Measurements from ENCODE around the gene MCOLN1. TPM values are rescaled to one million over a fixed set of nuclear protein-coding genes. Genes with fewer than 3 reads are reported as not detected.
A peak's percentile ranks its signal among the peaks of the same experiment; 100 is the strongest.

MCOLN1 gene
- total and polyA plus RNA-seq, 8 donors, result 6.9 to 35.4 (median 10.3) TPM

DNA sequence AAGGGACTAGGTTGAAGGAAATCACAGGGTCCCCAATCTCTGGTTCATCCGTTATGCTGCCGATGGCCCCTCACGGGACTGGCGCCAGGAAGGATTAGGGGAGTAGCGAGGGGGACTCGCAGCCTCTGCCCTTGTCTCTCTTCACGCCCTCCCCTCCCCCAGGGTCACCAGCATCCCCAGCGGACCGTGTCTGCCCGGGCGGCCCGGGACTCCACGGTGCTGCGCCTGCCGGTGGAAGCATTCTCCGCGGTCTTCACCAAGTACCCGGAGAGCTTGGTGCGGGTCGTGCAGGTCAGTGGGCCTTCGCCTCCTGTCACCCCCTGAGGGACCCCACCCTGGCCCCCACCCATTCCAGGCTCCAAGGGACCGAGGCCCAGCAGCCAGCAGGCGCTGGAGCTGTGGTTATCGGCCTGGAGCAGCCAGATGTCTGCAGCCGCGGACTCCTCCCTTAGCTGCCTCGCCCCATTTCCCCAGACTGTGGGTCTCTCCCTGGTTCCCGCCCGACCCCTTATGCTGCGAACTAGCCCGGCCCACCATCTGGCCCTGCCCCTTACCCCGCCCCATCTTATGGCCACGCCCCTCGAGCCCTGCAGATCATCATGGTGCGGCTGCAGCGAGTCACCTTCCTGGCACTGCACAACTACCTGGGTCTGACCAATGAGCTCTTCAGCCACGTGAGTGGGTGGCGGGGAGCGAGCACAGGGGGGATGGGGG is 18.5 kb downstream of the MCOLN1 start:
- H3K36me3 ChIP-seq, result peaks cover 0 to 17% (median 5%) of the 10 kb centered on the region in 3 donors
- ATAC-seq, result no peak
- TF ChIP-seq, protein P1, sequence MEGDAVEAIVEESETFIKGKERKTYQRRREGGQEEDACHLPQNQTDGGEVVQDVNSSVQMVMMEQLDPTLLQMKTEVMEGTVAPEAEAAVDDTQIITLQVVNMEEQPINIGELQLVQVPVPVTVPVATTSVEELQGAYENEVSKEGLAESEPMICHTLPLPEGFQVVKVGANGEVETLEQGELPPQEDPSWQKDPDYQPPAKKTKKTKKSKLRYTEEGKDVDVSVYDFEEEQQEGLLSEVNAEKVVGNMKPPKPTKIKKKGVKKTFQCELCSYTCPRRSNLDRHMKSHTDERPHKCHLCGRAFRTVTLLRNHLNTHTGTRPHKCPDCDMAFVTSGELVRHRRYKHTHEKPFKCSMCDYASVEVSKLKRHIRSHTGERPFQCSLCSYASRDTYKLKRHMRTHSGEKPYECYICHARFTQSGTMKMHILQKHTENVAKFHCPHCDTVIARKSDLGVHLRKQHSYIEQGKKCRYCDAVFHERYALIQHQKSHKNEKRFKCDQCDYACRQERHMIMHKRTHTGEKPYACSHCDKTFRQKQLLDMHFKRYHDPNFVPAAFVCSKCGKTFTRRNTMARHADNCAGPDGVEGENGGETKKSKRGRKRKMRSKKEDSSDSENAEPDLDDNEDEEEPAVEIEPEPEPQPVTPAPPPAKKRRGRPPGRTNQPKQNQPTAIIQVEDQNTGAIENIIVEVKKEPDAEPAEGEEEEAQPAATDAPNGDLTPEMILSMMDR (IDR thresholded peaks at IDR 0.05), result no peak
- DNase-seq, result peak in 1 of 6 donors; percentile 30
- intact Hi-C loops (cut with DNase I), result loop anchor here in 1 of 3 donors (10.0 kb wide), 1 partner anchor 176 kb away; no protein-coding TSS in a partner anchor
- no peak overlapping the region for H3K27ac ChIP-seq
- WGBS, 2 donors, result 91 to 93% methylated on average over 36 to 39 of the region's 39 CpGs
- no peak overlapping the region for H3K4me3 ChIP-seq
- FAIRE-seq, result no peak
- no peaks in the 10 kb centered on the region for H3K9me3 ChIP-seq
- no peaks in the 10 kb centered on the region for H3K27me3 ChIP-seq
- H3K4me1 ChIP-seq, result peaks cover 0 to 5% (median 0%) of the 10 kb centered on the region in 3 donors

DNA sequence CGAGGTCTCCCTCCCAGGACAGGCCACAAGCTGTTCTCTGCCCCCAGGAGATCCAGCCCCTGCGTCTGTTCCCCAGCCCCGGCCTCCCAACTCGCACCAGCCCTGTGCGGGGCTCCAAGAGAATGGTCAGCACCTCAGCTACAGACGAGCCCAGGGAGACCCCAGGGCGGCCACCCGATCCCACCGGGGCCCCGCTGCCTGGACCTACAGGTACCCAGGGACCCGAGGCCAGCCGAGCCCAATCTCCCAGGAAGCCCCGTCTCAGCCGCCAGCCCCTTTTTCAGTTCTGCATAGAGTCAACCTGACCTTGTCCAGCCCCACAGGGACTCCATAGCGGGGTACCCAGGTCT is 19.0 kb downstream of the MCOLN1 start:
- Histone ChIP-seq H3K9me3 (no peaks in the 10 kb centered on the region), H3K4me1 (peaks cover 0 to under 1% (median 0%) of the 10 kb centered on the region in 3 donors), H3K27me3 (no peaks in the 10 kb centered on the region), H3K36me3 (peaks cover 0 to 17% (median 5%) of the 10 kb centered on the region in 3 donors), H3K27ac (no peak overlapping the region), H3K4me3 (no peak overlapping the region)
- ATAC-seq, result no peak
- DNase-seq, result no peak
- intact Hi-C loops (cut with DNase I), result loop anchor here in 1 of 3 donors (10.0 kb wide), 1 partner anchor 177 kb away; no protein-coding TSS in a partner anchor
- FAIRE-seq, result no peak
- 95 to 96% methylated on average over 15 of the region's 15 CpGs for WGBS, 2 donors
- TF ChIP-seq, protein P1 (IDR thresholded peaks at IDR 0.05), result no peak

DNA sequence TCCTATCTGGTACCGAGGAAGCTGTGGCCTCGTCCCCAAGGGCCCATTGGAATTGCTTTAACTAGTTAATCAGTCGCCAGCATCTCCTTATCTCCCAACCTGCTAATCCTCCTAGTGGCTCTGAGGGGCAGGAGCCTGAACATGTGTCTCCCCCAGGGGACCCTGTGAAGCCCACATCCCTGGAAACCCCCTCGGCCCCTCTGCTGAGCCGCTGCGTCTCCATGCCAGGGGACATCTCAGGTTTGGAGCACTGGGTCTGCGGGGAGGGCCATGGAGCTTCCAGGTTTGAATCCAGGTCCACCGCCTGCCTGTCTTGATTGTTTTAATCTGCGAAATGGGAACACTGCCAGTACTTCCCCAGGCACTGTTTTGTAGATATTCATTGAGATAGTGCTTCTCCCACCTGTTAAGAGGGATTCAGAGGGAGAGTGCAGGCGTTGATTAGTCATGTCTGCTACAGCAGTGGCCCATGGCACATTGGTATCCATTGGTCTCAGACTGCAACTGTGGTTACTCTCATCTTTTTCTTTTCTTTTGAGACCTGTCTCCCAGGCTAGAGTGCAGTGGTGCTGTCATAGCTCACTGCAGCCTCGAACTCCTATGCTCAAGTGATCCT is 19.5 kb downstream of the MCOLN1 start:
- peaks cover 0 to 17% (median 5%) of the 10 kb centered on the region in 3 donors for H3K36me3 ChIP-seq
- DNase-seq, result no peak
- no peak for ATAC-seq
- H3K9me3 ChIP-seq, result no peaks in the 10 kb centered on the region
- no peaks in the 10 kb centered on the region for H3K4me1 ChIP-seq
- H3K4me3 ChIP-seq, result no peak overlapping the region
- no peak for FAIRE-seq
- intact Hi-C loops (cut with DNase I), result loop anchor here in 1 of 3 donors (10.0 kb wide), 1 partner anchor 177 kb away; no protein-coding TSS in a partner anchor
- TF ChIP-seq, protein P1 (IDR thresholded peaks at IDR 0.05), result no peak
- no peaks in the 10 kb centered on the region for H3K27me3 ChIP-seq
- WGBS, 2 donors, result 93 to 94% methylated on average over 11 of the region's 11 CpGs
- H3K27ac ChIP-seq, result no peak overlapping the region

DNA sequence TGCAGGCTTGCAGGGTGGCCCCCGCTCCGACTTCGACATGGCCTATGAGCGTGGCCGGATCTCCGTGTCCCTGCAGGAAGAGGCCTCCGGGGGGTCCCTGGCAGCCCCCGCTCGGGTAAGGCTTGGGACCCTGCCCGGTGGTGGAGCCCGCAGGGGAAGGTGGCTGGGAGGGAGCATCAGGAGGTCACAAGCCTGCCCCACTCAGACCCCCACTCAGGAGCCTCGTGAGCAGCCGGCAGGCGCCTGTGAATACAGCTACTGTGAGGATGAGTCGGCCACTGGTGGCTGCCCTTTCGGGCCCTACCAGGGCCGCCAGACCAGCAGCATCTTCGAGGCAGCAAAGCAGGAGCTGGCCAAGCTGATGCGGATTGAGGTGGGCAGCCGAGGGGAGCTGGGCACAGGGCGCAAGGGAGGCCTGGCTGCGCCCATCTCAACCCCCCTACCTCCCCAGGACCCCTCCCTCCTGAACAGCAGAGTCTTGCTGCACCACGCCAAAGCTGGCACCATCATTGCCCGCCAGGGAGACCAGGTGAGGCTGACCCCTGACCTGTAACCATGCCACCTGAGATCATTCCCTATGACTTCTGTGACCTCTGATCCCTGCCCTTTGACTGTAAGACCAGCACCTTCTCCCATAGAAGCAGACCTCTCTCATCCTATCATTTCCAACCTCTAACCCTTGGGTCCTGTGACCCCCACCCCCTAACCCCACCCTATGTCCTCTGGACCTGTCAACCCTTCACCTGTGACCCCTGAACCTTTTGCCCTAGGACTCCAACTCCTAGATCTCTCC is 20.3 kb downstream of the MCOLN1 start:
- Histone ChIP-seq H3K4me3 (no peak overlapping the region), H3K4me1 (no peaks in the 10 kb centered on the region), H3K27ac (peak overlapping the region in 1 of 4 donors; percentile 44), H3K27me3 (no peaks in the 10 kb centered on the region), H3K36me3 (peaks cover 0 to 17% (median 5%) of the 10 kb centered on the region in 3 donors), H3K9me3 (no peaks in the 10 kb centered on the region)
- 92 to 96% methylated on average over 22 to 24 of the region's 24 CpGs for WGBS, 2 donors
- intact Hi-C loops (cut with DNase I), result loop anchor here in 1 of 3 donors (10.0 kb wide), 1 partner anchor 178 kb away; no protein-coding TSS in a partner anchor
- DNase-seq, result peak in 1 of 6 donors; percentile 30
- no peak for ATAC-seq
- TF ChIP-seq, protein P1 (IDR thresholded peaks at IDR 0.05), result no peak
- FAIRE-seq, result no peak

All from pancreas (tissue), 10 donors.